SKM-1 treated with dmso at 0.1 percent for 144 hours (cell line): ENCODE data around the gene RNF17.

Source experiments
- DNase-seq: peaks from one replicate; lab custom pipeline; 2025; ENCODE audit not compliant: unreplicated experiment; lab: John Stamatoyannopoulos, UW

The RNF17 gene

DNA sequence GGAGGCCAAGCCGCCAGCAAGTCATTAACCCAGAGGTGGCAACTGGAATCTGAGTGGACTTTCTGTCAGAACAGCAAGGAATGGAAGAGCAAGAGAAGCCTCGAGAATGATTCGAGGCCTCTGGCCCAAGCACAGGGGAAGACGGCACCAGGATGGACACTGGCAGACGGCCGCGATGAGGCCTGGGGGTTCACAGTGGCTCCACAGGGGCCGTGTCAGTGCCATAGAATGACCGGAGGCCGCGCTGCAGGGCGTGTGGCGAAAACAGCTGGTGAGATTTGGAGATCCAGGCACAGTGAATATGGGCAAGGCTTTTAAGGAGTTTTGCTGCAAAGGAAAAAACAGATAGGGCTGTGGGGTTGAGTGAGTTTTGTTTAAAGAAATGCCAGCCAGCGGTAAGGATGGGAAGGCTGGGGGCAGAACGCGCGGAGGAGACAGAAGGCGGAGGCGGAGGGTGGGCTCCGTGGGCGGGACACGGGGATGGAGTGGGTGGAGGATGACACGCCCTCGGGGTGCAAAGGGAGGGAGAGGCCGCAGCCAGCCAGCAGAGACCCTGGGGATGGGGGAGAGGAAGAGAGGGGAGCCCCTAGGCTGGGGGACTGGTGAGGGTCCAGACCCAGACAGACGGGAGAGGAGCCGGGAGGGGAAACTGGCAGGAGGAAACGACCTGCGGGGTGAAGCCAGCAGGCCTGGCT is 130.5 kb downstream of the RNF17 start:
- DNase-seq = no peak

GRCh38 chr13:24894972-24895300 is 131.0 kb downstream of the RNF17 start:
- no peak for DNase-seq

GRCh38 chr13:24896061-24896460 is 132.1 kb downstream of the RNF17 start:
- DNase-seq = no peak

GRCh38 chr13:24897293-24897692 is 133.3 kb downstream of the RNF17 start:
- DNase-seq = no peak

- no peak for DNase-seq
Measured at GRCh38 chr13:24899601-24900000, 135.6 kb downstream of the RNF17 start.

DNA sequence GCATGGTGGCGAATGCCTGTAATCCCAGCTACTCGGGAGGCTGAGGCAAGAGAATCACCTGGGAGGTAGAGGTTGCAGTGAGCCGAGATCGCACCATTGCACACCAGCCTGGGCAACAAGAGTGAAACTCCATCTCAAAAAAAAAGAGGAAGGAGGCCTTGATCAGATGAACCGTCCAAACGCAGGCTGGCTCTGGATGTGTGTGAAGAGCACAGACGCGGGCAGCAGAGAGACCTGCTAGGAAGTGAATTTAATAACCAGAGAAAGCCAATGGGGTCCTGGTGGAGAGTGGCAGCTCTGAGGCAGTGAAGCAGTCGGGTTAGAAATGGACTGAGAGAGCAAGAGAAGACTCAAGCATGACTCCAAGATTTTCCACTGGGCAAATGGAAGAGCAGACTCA is 136.5 kb downstream of the RNF17 start:
- DNase-seq = no peak

DNA sequence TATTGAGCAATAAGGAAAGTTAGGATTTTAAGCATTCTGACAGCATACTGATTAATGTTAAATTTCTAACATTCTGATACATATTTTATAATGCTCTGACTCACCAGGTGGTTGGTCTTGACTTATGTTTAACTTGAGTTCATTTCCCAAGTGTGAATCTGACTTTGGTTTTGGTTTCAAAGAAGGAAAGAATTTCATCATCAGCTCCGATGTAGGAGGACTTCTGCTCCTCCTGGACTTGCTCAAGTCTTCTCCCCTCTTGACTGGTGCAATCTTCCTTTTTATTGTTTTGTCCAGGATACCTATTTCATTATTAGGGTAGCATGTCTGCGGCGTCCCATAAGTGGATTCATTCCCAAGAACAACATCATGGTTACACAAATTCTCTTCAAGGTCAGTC is 141.3 kb downstream of the RNF17 start:
- peak; percentile 5 for DNase-seq

DNA sequence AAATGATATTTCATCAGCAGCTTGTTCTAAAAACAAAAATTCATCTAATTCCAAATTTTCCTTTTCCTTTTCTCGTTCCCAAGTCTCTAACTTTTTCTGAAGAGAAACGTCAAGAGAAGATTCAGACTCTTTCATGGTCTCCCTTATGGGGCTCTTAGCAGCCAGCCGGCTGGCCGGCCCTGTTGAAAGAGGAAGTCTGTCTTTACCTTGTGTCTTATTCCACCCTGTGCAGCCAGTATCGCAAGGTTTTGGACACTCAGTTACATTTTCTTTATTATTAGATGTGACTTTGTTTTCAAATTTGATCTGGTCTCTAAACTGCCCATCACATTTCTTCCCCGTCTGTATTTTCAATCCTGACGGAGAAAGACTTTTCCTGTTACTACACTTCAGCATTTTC is 142.3 kb downstream of the RNF17 start:
- DNase-seq = no peak

GRCh38 chr13:24910502-24911132 is 146.6 kb downstream of the RNF17 start:
- DNase-seq = no peak

DNA sequence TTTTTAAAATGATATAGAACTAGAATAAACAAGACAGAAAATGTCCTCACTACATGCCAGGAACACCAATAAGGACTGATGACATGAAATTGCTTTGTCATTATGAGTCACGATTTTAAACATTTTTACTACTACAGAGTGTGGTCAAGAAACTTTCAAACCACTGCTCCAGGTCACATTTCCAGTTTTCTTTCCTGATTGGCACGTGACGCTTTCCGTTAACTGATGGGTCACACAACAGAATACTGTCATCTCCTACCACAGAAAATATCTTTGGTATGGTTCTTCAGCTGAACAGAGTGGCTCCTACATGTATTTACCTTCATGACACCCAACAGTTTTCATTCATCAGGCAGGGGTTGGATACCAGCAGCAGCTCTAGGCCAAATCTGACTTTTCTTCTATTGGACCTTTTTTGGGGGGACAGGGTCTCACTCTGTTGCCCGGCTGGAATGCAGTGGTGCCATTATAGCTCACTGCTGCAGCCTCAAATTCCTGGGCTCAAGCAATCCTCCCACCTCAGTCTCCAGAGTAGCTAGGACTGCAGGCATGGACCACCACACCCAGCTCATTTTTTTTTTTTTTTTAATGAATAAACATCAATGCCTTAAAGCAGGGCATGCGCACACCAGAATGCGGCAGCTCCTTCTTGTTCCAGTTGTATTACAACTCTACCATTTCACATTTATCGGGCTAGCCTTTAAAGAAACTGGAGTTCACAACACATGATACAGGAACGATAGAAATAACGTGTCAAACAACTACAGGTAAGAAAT is 147.4 kb downstream of the RNF17 start:
- no peak for DNase-seq

DNA sequence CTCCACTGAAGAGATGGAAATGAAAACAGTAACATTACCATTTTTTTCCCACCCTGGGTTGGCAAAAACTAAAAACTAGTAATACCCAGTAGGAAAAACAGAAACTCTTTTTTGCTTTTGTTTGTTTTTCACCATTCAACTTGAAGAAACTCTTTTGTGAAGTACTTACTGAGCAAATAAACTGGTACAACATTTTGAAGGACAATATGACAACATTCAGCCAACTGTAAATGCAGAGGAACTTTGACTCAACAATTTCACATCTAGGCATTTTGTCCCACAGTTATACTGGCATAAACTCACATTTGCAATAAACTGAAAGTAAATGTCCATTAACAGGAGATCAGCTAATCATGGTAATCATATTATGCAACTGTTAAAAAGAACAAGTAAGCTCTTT is 152.5 kb downstream of the RNF17 start:
- no peak for DNase-seq

DNA sequence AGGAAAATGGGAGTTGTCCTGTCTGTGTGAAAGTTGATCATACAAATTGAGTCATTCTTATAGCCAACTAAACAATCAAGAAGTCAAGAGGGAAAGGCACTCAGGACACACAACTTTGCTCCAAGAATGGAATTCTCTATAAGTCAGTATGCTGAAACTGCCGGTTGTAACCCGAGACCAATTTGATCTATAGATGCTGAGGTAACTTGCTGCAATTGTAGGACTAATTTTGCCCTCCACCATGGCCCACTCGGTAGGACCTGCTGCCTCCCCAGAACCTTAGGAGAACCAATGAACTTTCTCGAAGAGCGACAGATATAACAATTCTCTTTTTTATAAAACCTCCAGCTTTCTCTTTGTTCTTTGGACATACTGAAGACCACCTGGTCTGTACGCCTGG is 157.0 kb downstream of the RNF17 start:
- no peak for DNase-seq

DNA sequence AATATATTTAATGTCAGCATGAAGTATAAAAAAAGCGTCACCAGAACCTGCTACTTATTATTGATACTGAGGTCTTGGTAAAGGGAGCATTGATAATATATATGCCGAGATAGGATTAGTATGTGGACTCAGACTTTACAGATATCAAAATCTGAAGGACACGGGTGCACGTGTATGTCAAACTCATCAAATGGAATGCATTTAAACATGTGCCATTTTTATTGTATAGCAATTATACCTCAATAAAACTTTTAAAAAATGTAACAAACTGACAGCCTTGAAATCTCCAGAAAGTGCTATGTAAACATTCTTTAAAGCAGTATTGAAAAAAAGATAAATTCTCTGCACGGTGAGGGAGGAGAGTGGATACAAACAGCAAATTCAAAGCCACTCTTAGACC is 157.9 kb downstream of the RNF17 start:
- no peak for DNase-seq

GRCh38 chr13:24922387-24922744 is 158.4 kb downstream of the RNF17 start:
- peak; percentile 20 for DNase-seq

DNA sequence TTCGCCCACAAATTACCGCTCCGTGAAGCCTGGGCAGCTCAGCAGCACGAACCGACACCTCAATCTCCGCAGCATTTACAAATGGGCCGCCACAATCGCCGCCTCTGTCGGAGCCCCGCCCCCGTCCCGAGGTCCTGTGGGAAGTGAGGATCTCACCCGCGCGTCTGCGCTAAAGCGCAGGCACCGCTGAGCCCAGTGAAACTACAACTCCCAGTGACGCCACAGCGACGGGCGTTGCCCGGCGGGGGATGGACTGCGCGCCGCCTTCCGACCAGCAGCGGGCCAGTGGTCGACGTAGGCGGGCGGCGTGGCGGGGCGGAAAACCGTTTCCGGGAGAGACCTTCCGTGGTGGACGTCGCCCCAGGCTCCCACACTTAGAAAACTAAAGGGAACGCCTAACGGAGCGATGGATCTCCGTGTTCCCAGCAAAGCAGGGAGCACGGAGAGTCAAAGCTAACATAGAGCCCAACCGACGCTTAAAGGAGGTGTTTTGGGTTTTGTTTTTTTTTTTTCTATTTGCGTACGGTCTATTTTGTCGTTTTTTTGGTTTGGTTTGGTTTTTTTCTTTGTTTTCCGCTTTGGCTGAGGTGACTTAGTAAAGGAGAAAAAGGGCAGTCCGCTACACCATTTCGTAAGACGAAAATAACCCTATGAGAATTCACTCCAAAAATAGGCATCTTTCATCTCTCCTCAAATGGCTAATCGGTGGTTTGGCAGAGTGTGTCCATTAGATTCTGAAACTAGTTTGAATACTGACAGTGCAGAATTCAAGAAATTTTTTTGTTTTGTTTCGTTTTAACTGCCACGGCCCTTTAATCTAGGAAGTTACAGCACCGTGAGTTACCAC is 159.0 kb downstream of the RNF17 start:
- DNase-seq = peak; percentile 94

DNA sequence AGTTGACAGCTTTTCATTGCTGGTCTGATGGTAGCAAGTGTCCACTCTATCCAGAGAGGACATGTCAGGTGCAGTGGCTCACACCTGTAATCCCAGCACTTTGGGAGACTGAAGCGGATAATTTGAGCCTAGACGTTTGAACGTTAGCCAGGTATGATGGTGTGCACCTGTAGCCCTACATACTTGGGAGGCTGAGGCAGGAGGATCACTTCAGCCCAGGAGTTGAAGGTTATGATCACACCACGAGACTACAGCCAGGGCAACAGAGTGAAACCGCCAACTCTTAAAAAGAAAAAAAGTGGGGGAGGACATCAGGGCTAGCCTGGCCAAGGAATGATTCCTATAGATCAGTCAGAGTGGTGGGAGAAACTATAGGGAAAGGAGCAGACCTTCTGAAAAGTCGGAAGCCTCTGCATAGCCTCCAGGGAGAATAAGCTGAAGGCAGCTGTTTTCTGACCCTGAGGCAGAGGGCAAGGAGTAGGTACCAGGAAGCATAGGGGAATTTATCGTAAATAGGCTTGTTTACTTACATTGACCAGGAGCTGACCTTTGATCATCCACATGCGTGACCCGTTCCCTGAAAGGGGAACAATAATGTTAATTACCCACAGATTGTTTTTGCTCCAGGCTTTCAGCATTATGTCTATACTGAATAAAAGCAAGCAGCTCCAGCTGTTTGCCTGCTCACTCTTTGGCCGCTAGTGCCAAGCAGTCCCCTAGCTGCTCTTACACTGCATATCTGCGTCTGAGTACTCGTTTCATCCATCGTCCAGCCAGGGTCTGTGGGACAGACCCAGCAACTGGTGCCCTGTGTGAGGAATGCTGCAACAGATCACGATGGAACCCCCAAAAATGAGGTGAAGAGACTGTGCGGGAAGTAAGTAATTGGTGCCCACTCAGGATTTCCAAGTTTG is 161.6 kb downstream of the RNF17 start:
- DNase-seq = no peak

DNA sequence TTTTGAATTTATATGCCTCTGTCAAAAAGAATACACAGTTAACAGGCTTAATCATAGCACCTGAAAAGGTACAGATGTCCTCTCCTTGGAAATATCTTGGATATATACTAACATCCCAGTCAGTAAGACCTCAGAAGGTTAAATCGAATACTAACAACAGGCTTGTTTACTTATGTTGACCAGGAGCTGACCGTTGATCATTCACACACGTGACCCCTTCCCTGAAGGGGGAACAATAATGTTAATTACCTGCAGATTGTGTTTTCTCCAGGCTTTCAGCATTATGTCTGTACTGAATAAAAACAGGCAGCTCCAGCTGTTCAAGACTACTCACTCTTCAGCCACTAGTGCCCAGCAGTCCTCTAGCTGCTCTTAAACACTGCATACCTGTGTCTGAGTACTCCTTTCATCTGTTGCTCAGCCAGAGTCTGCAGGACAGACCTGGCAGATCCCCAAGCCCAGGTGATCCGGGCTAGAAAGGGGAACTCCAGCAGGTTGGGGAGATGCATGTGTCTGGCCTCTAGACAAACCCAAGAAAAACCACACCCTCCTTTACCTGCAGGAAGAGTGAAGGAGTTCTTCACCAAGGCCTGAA is 163.9 kb downstream of the RNF17 start:
- no peak for DNase-seq

- no peak for DNase-seq
Measured at GRCh38 chr13:24929196-24929595, 165.2 kb downstream of the RNF17 start.
